Transverse colon (tissue), 4 donors: ENCODE measurements around the gene CXCR6.

Experiments
- POLR2A ChIP-seq: fragments of 450-650 bp; IDR thresholded peaks from one replicate; pipeline ENCODE4 v1.6.1; 2016; ENCODE audit warnings: antibody characterized with exemption, mild to moderate bottlenecking, moderate library complexity
- POLR2AphosphoS5 ChIP-seq, 3 donors: sonication (generic); formaldehyde crosslinking; IDR thresholded peaks; one replicate each; pipeline ENCODE4 v1.6.1; 2016; ENCODE audit warnings: antibody characterized with exemption in 3 of 3
- TF ChIP-seq, protein P1 (sequence below), 5 experiments: fragments of 200-600 bp in 3 of 5; fragments of 450-650 bp in 2 of 5; sonication (generic) in 3 of 5; IDR thresholded peaks; 1 replicate in 2 of 5; 2 replicates in 3 of 5; pipeline ENCODE4 v1.5.1; 2016 to 2017; ENCODE audit warnings: antibody characterized with exemption in 5 of 5, inconsistent platforms in 3 of 5, mild to moderate bottlenecking in 2 of 5, moderate library complexity in 1 of 5

DNA sequence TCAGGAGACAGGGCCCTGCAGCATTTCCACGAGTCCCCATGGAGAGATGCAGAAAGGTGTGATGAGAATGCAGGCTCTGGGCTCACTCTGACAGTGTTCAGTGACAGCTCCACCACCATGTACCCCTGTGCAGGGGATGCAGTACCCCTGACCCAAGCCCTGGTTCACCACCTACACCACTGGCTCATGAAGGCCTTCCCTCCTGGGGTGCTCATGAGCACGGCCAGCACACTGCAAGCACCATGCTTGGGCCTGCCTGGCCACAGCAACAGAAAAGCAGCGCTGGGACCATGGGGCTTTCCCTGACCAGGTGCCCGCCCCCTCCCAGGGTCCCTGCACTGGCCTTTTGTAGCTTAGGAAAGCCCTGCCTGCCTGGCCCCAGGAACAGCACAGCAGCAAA is 6.2 kb downstream of the CXCR6 start:
- TF ChIP-seq, protein P1, sequence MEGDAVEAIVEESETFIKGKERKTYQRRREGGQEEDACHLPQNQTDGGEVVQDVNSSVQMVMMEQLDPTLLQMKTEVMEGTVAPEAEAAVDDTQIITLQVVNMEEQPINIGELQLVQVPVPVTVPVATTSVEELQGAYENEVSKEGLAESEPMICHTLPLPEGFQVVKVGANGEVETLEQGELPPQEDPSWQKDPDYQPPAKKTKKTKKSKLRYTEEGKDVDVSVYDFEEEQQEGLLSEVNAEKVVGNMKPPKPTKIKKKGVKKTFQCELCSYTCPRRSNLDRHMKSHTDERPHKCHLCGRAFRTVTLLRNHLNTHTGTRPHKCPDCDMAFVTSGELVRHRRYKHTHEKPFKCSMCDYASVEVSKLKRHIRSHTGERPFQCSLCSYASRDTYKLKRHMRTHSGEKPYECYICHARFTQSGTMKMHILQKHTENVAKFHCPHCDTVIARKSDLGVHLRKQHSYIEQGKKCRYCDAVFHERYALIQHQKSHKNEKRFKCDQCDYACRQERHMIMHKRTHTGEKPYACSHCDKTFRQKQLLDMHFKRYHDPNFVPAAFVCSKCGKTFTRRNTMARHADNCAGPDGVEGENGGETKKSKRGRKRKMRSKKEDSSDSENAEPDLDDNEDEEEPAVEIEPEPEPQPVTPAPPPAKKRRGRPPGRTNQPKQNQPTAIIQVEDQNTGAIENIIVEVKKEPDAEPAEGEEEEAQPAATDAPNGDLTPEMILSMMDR (IDR thresholded peaks at IDR 0.05): no peak
- no peak for TF ChIP-seq POLR2A
- TF ChIP-seq POLR2AphosphoS5 (IDR thresholded peaks at IDR 0.05): no peak
